HG02885 (cell line): Measurements from ENCODE around the gene ITSN2.
"Not testable (repeated sequence)": the region's sequence is repeated elsewhere in the genome, so short reads cannot be mapped to it uniquely, and the experiment has no call there.

Experiments
- ATAC-seq: cut with Tn5 transposase; IDR thresholded peaks from one replicate; pipeline ENCODE4 v1.9.1; 2021; ENCODE audit warnings: mild to moderate bottlenecking; ENCODE audit not compliant: unreplicated experiment, poor library complexity

The ITSN2 gene

DNA sequence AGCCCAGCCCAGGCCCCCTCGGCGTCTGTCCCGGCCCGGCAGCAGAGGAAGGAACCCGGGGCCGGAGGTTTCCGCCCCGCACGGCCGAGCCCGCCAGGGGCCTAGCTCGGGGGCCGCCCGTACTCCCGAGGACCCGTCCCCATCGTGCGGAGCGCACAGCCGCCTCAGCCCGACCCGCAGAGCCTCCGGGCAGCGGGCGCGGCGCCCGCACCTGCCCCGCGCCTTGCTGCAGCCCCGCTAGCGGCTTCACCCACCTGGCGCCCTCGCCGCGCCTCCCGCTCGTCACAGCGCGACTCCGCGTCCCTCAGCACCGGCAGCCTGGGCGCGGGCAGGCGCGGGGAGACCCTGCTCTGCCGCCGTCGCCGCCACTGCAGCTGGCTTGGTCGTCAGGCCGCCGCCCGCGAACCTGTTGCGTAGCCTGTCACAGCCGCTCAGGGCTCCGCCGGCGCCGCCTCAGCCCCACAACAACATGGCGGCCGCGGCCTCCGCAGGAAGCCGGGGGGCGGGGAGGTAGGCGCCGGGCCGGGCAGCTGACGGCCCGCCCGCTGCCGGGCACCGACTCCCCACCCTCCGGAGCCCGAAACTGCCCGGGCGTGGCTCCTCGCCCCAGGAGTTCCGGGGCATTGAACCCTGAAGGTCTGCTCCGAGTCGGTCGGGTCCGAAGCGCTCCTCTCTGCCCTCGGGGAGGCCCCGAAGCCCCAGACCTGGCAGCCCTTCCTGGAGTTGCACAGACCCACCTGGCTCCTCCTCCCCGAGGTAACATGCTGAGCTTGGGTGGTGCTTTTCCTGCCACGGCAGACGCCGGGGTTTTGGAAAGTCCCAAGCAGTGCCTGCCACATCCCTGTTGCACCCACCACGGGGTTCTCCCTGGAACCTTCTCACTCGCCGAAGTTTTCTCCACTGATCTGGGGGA, at the start of gene ITSN2:
TSS of gene ITSN2 (minus strand) at position 487 of the 913 bp plus-strand sequence. CDS start 32,454 bp downstream, outside the sequence.
- ATAC-seq: peak; percentile 83

DNA sequence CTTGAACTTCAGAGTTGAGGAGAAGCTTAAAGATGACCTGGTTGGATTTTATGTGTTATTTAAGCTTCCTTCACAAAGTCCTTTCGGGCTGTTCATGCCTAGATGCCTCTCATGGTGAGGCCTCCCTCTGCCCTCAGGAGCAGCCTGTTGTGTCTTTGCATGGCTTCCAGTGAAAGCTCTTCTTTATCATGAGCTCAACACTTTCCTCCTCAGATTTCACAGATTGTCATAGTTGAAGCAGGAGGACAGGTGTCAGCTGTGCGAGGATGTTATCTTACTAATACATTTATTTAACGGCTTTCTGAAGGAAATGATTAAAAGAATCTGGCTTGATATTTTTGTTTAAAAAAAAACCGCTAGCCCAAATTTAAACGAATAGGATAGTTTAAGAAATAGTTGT, 48.8 kb upstream of the ITSN2 start:
- ATAC-seq: no peak

DNA sequence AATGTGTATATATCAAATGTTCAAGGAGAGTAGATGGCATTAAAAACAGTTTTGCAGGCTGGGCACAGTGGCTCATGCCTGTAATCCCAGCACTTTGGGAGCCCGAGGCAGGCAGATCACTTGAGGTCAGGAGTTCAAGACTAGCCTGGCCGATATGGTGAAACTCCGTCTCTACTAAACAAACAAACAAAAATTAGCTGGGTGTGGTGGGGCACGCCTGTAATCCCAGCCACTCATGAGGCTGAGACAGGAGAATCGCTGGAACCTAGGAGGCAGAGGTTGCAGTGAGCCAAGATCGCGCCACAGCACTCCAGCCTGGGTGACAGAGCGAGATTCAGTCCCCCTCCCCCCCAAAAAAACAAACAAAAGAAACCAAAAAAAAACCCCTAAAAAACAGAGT, 48.4 kb upstream of the ITSN2 start:
- not testable (repeated sequence) for ATAC-seq

DNA sequence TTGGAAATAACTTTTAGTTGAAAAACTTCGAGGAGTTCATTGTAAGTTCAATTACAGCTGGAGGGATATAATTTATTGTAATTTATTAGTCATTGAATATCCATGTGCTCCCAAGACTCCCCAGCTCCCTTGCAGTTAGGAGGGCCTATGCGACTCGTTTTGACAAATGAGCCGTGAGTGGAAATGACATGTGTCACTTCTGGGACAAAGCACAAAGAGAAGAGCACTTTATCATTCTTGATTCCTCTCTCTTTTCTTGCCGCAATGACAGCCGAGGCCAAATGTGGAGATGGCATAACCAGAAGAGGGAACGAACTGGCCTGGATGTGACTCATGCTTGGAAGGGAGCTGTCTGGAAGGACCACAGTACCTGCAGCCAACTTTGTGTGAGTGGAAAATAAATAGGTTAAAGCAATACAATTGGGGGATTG, 44.2 kb upstream of the ITSN2 start:
- ATAC-seq: no peak

DNA sequence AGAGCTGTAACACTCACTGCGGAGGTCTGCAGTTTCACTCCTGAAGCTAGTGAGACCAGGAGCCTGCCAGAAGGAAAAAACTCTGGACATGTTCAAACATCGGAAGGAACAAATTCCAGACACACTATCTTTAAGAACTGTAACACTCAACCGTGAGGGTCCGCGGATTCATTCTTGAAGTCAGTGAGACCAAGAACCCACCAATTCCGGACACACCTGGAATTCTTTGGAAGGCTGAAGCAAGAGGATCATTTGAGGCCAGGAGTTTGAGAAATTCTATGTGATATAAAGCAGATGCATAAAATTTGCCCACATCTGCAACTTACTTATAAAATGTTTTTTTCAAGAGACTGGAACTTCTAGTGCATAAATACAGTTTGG, 43.5 kb upstream of the ITSN2 start:
- ATAC-seq: no peak

DNA sequence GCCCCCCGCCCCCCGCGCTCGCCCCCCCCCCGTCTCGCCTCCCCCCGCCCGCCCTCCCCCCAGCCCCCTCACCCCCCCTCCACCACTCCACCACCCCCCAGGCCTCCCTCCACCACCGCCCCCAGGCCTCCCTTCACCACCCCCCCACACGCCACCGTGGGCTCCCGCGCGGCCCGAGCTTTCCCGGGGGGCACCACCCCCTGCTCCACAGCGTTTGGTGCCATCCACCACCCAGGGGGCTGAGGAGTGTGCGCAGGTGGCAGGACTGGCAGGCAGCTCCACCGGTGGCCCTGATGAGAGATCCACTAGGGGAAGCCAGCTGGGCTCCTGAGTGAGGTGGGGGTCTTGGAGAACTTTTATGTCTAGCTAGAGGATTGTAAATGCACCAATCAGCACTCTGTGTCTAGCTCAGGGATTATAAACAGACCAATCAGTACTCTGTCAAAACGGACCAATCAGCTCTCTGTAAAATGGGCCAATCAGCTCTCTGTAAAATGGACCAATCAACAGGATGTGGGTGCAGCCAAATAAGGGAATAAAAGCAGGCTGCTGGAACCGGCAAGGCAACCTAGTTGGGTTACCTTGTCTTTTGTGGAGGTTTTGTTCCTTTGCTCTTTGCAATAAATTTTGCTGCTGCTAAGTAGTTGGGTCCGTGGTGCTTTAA, 43.0 kb upstream of the ITSN2 start:
- no peak for ATAC-seq

DNA sequence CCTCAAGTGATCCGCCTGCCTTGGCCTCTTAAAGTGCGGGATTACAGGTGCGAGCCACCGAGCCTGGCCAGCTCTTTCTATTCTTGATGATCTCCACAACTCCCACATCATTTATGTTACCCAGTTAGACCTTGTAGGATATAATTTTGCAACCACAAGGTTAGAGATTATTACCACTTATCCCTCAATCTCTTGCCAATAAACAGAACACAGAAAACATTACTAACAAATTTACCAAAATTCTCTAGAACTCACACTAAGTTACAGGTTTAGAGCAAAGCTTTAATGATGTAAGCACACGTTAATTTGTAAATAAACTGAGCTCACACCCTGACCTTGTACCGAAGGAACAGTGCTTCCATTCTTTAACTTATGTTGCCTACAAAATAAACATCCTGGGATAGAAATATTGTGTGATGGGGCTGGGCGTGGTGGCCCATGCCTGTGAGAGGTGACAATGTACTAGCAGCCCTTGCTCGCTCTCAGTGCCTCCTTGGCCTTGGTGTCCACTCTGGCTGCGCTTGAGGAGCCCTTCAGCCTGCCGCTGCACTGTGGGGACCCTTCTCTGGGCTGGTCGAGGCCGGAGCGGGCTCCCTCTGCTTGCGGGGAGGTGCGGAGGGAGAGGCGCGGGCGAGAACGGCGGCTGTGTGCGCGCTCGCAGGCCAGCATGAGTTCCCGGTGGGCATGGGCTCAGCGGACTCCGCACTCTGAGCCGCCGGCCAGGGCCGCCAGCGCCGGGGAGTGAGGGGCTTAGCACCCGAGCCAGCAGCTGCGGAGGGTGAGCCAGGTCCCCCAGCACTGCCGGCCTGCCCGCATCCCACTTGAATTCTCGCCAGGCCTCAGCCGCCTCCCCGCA, 42.1 kb upstream of the ITSN2 start:
- no peak for ATAC-seq

DNA sequence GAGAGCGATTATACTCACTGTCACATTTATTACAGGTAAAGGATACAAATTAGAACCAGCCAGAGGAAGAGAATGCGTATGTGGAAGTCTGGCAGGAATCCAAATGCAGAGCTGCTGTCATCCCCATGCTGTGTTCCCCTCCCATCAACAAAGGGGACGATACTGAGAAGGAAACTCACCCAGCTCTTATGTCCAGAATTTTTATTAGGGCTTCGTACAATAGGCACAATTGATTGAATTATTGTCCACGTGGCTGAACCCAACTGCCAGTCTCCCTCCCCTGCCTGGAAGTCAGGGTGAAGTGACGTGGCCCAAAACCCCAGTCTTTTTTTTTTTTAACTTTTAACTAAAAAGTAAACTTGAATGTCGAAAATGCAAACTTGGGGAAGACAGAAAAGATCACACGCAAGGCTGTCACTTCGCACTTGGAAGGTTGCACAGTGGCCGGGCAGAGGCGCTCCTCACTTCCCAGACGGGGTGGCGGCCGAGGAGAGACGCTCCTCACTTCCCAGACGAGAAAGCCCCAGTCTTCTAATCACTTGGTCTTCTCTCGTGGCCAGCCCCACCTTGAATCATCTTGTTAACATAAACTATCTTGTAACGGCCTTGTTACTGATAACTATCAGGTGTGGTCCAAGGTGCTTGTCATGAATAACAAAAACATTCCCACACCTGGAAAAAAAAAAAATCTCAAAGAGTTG, 40.0 kb upstream of the ITSN2 start:
- ATAC-seq: no peak

DNA sequence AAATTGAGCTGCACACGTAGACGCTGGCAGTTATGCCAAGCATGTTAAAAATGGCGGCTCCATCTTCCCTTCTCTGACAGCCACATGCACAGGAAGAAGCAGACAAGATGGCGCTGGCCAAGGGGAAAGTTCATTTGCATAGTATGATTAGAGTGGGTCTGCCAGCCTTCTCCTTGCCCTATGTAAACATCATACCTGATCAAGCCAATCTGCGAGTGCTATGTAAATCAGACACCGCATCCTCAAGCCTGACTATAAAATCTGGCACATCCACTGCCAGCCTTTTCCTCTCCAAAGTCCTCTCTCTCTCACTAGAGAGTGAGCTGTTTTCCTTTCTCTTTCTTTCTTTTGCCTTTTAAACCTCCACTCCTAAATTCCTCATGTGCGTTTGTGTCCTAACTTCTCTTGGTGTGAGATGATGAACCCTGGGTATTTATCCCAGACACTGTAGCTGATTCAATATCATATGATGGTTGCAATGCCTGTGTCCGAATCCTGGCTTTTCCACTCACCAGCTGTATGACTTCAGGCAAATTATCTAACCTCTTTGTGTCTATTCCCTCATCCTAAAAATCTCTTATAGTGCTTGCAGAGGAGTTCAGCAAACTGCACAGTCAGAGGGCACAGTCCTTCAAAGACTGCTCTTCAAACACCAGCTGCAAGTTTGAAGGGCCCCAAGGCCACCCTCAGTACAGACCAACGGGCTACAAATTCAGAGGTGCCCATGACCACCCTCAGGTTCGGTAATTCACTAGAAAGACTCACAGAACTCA, 39.3 kb upstream of the ITSN2 start:
- ATAC-seq: no peak

DNA sequence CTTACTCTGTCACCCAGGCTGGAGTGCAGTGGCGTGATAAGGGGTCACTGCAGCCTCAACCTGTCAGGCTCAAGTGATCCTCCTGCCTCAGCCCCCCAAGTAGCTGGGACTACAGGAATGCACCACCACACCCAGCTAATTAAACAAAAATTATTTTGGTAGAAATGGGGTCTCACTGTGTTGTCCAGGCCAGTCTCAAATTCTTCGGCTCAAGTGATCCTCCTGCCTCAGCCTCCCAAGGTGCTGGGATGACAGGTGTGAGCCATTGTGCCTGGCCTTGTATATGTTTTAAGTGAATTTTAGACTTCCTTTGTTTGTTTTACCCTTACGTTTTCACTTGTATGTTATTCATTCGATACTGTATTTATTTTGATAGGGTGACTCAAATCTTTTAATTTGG, 34.7 kb upstream of the ITSN2 start:
- ATAC-seq: no peak

DNA sequence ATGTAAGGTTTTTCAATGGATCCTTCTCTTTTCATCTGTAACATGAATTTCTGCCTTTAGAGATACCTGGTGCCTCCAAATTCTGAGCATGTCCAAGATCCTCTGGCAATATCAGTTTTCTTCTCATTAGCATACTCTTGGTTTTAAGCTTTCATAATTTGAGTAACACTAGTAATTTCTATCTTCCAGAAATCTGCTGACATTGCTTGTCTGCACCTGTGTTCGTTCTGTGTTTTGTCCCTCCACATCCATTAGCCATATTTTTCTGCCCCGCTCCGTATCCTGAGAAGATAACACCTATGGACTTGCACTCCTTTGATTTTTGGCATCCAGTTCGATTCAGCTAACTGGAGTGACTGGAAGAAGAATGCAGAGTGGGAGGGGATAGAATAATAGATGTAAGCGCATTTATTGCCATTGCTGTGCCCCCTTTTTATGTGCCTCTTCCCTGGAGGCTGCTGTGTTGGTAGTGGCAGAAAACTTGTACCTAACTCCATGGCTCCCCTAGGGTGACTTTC, 32.3 kb upstream of the ITSN2 start:
- no peak for ATAC-seq

DNA sequence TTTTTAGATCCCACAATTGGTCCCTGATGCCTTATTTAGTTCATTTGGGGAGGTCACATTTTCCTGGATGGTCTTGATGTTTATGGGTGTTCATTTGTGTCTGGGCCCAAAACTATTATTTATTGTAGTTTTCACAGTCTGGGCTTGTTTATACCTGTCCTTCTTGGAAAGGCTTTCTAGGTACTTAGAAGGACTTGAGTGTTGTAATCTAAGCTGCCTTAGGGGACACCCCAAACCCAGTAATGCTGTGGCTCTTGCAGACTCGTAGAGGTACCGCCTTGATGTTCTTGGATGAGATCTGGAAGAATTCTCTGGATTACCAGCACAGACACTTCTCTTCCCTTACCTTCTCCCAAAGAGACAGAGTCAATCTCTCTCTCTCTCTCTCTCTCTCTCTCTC, 25.0 kb upstream of the ITSN2 start:
- no peak for ATAC-seq

DNA sequence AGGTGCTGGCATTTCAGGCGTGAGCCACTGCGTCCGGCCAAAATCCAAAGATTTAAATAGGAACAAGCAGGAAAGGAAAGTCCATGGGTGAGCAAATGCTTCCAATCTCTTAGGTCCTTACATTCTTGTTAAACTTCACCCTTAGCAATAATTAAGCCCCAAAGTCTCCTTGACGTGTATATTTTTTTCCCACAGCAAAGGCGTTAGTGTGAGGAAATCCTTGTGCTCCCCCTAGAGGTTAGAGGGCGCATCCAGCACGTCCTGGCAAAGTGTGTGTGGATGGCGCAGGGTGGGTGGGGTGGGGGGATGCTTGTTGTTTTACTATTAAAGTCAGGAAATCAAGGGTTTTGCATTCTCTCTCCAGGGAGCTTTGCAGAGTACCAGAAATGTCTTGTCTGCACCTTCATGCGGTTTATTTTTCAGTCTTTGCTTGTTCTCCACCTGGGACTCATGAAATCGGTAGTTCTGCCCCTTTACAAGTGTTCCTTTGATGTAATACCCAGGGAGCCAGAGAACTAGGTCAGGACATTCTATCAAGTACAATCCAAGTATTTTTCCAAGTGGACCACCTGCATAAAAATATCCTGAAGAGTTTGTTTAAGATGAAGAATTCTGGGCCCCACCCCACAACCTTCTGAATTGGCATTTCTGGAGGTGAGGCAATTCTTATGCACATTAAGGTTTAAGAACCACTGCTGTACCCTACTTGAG, 22.2 kb upstream of the ITSN2 start:
- peak; percentile 52 for ATAC-seq

DNA sequence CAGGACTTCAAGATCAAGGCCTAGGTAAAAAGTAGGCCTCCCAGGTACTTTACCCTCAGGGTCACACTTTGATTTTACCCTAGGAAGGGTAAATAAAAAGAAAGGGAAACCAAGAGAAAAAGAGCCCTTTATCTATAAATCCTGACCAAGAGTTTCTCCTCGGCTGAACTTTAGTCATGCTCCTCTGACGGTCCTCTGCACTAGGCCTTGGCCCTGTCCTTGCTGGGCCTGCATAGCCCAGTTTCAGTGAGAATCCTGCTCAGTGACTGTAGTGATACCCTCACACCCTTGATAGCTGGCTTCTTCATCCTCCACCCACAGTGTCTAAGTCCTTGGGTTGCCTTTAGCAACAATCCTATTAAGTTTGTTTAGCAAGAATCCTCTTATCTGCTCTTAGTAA, 20.5 kb upstream of the ITSN2 start:
- no peak for ATAC-seq

DNA sequence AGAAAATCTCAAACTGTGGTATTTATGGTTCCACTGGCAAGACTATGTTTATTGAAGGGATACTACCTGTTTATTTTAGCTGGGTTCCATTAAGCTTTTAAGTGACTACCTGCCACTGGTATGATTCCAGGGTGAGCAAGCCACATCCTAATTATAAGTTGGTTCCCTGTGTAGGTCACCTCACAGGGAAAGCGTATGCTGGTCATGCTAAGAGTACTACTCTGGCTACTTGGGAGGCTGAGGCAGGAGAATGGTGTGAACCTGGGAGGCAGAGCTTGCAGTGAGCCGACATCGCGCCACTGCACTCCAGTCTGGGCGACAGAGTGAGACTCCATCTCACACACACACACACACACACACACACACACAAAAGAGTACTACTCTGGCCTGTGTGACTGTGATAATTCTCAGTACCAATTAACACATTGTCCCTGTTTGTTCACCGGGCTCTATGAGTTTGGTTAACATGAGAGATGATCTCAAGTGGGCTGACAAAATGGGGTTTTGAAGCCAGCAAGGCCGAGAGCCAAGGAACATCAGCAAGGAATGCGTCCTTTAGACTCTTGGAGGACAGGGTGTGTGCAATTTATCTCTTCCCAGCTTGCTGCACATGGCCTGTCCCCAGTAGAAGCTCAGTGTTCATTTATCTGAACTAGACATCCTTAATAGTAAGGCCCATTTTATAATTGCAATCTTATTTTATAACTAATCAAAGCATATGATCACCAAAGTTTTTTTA, 15.2 kb upstream of the ITSN2 start:
- ATAC-seq: no peak

DNA sequence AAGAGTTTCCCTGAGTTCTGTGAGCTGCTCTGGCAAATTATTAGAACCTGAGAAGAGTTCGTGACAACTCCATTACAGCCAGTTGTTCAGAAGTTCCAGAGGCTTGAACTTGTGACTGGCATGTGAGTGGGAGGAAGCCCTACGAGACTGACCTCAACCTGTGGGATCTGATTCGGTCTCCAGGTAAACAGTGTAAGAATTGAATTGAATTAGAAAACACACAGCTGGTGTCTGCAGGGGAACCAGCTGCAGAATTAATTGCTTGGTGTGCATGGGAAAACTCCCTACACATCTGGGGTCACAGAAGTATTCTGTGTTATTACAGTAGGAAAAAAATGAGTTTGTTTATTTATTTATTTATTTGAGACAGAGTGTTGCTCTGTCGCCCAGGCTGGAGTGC, 14.0 kb upstream of the ITSN2 start:
- ATAC-seq: no peak

DNA sequence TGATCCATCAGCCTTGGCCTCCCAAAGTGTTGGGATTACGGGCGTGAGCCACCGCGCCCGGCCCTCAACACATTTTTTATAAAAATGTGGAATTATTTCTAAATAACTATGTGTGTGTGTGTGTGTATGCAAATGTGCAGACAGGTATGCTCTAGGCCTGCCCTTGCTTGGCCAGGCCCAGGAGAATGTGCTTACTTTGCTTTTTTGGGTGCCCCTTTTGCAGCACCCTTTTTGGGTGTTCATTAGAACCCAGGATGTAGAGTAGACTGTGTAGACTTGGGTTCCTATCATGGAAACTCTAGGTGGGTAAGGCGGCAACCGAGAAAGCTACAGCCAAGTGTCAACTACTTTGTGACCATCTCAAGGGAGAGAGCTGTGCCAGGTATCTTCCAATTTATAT, 11.7 kb upstream of the ITSN2 start:
- no peak for ATAC-seq

DNA sequence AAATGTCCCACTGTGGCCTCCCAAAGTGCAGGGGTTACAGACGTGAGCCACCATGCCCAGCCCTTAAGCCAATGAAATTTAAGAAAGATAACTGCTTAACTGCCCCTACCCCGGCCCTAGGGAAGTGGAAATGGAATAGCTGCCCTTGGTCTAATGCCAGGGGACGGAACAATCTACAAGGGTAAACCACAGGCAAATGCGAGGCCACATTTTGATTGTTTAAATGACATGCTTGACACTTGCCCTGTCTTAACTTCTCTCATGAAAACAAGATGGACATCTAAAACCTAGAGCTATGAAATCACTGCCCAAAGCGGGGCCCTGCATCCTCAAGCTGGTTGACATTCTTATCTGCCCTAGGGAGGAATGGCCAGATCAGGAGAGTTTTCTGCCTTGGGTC, 5.5 kb upstream of the ITSN2 start:
- no peak for ATAC-seq
